MM.1S (cell line): ENCODE measurements around the gene DOCK10.

Experiments
- DNase-seq: peaks from one replicate; pipeline ENCODE4 v3.0.0-alpha.2; 2015
- H2AFZ ChIP-seq: fragments of 300-600 bp; sonication (generic); 2 replicates; pipeline ENCODE4 v1.6.0; 2016; ENCODE audit warnings: antibody characterized with exemption, low read length
- H3F3A ChIP-seq: fragments of 300-600 bp; sonication (generic); 2 replicates; pipeline ENCODE4 v1.6.1; 2016; ENCODE audit warnings: mild to moderate bottlenecking, antibody characterized with exemption, low read length, moderate library complexity, mixed read lengths; ENCODE audit not compliant: insufficient read depth
- H3K27ac ChIP-seq: fragments of 300-600 bp; sonication (generic); 2 replicates; pipeline ENCODE4 v1.5.1; 2016; ENCODE audit warnings: mild to moderate bottlenecking, low read length
- H3K27me3 ChIP-seq: fragments of 300-600 bp; sonication (generic); replicated peaks from 2 replicates; pipeline ENCODE4 v1.6.0; 2016; ENCODE audit warnings: low read length; ENCODE audit not compliant: insufficient read depth
- H3K36me3 ChIP-seq: fragments of 300-600 bp; sonication (generic); replicated peaks from 2 replicates; pipeline ENCODE4 v1.6.1; 2016; ENCODE audit warnings: mild to moderate bottlenecking, low read length, mixed read lengths; ENCODE audit not compliant: insufficient read depth
- H3K4me1 ChIP-seq: fragments of 300-600 bp; sonication (generic); 2 replicates; pipeline ENCODE4 v1.6.1; 2016; ENCODE audit warnings: low read length, mixed read lengths
- H3K4me2 ChIP-seq: fragments of 300-600 bp; sonication (generic); 2 replicates; pipeline ENCODE4 v1.6.0; 2016; ENCODE audit warnings: low read depth, low read length
- H3K4me3 ChIP-seq: fragments of 300-600 bp; sonication (generic); 2 replicates; pipeline ENCODE4 v1.5.1; 2016; ENCODE audit warnings: low read length, mixed read lengths
- H3K79me2 ChIP-seq: fragments of 300-600 bp; sonication (generic); 2 replicates; pipeline ENCODE4 v1.6.1; 2016; ENCODE audit warnings: mixed run types, low read length, mixed read lengths
- H3K9ac ChIP-seq: fragments of 300-600 bp; sonication (generic); 2 replicates; pipeline ENCODE4 v1.6.1; 2016; ENCODE audit warnings: low read length, mixed read lengths
- H3K9me2 ChIP-seq: fragments of 300-600 bp; sonication (generic); replicated peaks from 2 replicates; pipeline ENCODE4 v1.6.1; 2016; ENCODE audit warnings: mild to moderate bottlenecking, low read length, mixed read lengths; ENCODE audit not compliant: insufficient read depth
- H3K9me3 ChIP-seq: fragments of 300-600 bp; sonication (generic); replicated peaks from 2 replicates; pipeline ENCODE4 v1.6.1; 2016; ENCODE audit warnings: mild to moderate bottlenecking, low read length, mixed read lengths; ENCODE audit not compliant: insufficient read depth
- H4K20me1 ChIP-seq: fragments of 300-600 bp; sonication (generic); 2 replicates; pipeline ENCODE4 v1.6.1; 2016; ENCODE audit warnings: mild to moderate bottlenecking, low read length, moderate library complexity, mixed read lengths; ENCODE audit not compliant: insufficient read depth
- CTCF ChIP-seq: fragments of 300-600 bp; sonication (generic); IDR thresholded peaks from 2 replicates; pipeline ENCODE4 v1.5.1; 2016; ENCODE audit warnings: antibody characterized with exemption, low read length, mixed read lengths
- EZH2 ChIP-seq: fragments of 300-600 bp; sonication (generic); optimal IDR thresholded peaks from 2 replicates; pipeline ENCODE3; 2017; ENCODE audit warnings: low read depth, mild to moderate bottlenecking, antibody characterized with exemption, low read length, mixed read lengths
- EZH2phosphoT487 ChIP-seq: fragments of 300-600 bp; sonication (generic); IDR thresholded peaks from 2 replicates; pipeline ENCODE4 v1.6.1; 2018; ENCODE audit warnings: antibody characterized with exemption, low read length

Gene DOCK10

DNA sequence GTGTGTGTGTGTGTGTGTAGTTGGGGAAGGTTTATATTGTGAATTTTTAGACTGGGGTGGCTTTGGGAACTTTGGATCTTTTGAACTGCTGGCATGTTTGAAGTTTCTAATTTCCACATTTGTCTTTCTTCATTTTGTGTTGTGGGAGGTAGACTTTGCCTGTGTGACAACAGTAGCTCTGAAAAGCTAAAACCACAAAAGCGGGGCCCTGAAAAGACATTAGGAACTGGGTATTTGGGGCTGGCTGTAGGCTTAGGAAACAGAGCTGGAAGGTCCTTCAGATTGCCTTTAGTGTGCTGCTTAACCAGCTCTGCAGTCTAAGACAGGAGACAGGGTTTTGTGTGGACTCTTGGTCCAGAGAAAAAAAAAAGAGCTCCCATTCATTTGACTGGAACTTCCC lies 27.2 kb upstream of the DOCK10 start:
- TF ChIP-seq EZH2 (no peak), EZH2phosphoT487 (no peak), CTCF (no peak)
- no peaks in the 10 kb centered on the region for H3K9me2 ChIP-seq
- H3K9me3 ChIP-seq = no peaks in the 10 kb centered on the region
- no peak overlapping the region for H3K27ac ChIP-seq
- H3K4me3 ChIP-seq = no peak overlapping the region
- no peak overlapping the region for H3K9ac ChIP-seq
- H2AFZ ChIP-seq = no peak overlapping the region
- no peaks in the 10 kb centered on the region for H3K27me3 ChIP-seq
- no peaks in the 10 kb centered on the region for H3F3A ChIP-seq
- no peaks in the 10 kb centered on the region for H4K20me1 ChIP-seq
- no peak for DNase-seq
- H3K79me2 ChIP-seq = no peaks in the 10 kb centered on the region
- peaks cover 12% of the 10 kb centered on the region for H3K4me1 ChIP-seq
- H3K4me2 ChIP-seq = no peak overlapping the region
- no peaks in the 10 kb centered on the region for H3K36me3 ChIP-seq

- H3K9me2 ChIP-seq = no peaks in the 10 kb centered on the region
- peaks cover 16% of the 10 kb centered on the region for H3K4me1 ChIP-seq
- H3K4me2 ChIP-seq = no peak overlapping the region
- no peaks in the 10 kb centered on the region for H3K9me3 ChIP-seq
- H3K27ac ChIP-seq = no peak overlapping the region
- no peak for DNase-seq
- H2AFZ ChIP-seq = no peak overlapping the region
- no peaks in the 10 kb centered on the region for H4K20me1 ChIP-seq
- H3K36me3 ChIP-seq = no peaks in the 10 kb centered on the region
- H3K79me2 ChIP-seq = no peaks in the 10 kb centered on the region
- no peaks in the 10 kb centered on the region for H3F3A ChIP-seq
- H3K27me3 ChIP-seq = no peaks in the 10 kb centered on the region
- no peak overlapping the region for H3K9ac ChIP-seq
- TF ChIP-seq CTCF = no peak
- no peak for TF ChIP-seq EZH2phosphoT487
- no peak for TF ChIP-seq EZH2
- H3K4me3 ChIP-seq = no peak overlapping the region
These were observed 23.6 kb upstream of the DOCK10 start for GRCh38 chr2:225065882-225066281.

- Histone ChIP-seq H4K20me1 (no peaks in the 10 kb centered on the region), H3K4me2 (peak overlapping the region; percentile 26; the same call in 1 of the 2 replicates), H3K4me3 (no peak overlapping the region)
These were observed 22.7 kb upstream of the DOCK10 start for GRCh38 chr2:225064928-225065327.

More at GRCh38 chr2:225064928-225065327, 22.7 kb upstream of the DOCK10 start:
- Histone ChIP-seq H3K36me3 (no peaks in the 10 kb centered on the region), H3K27me3 (no peaks in the 10 kb centered on the region), H3K9me3 (no peaks in the 10 kb centered on the region), H3K27ac (no peak overlapping the region), H3F3A (no peaks in the 10 kb centered on the region), H3K79me2 (no peaks in the 10 kb centered on the region), H3K9me2 (no peaks in the 10 kb centered on the region), H3K4me1 (peaks cover 16% of the 10 kb centered on the region), H2AFZ (no peak overlapping the region), H3K9ac (no peak overlapping the region)
- TF ChIP-seq CTCF (no peak), EZH2 (no peak), EZH2phosphoT487 (no peak)
- DNase-seq = no peak
